Colonic mucosa (tissue), 4 donors: ENCODE measurements around the gene AMZ1. TPM values are rescaled to one million over a fixed set of nuclear protein-coding genes. Genes with fewer than 3 reads are reported as not detected.

Experiments used
- DNase-seq: peaks from one replicate; pipeline ENCODE4 v3.0.0-alpha.2; 2020
- H3K27ac ChIP-seq: fragments of 200-600 bp; one replicate; pipeline ENCODE4 v1.8.0; 2021
- H3K27me3 ChIP-seq: fragments of 200-600 bp; one replicate; pipeline ENCODE4 v1.8.0; 2021
- H3K36me3 ChIP-seq: fragments of 200-600 bp; one replicate; pipeline ENCODE4 v1.8.0; 2021
- H3K4me1 ChIP-seq: fragments of 200-600 bp; one replicate; pipeline ENCODE4 v1.8.0; 2021; ENCODE audit warnings: mild to moderate bottlenecking
- H3K4me3 ChIP-seq: fragments of 200-600 bp; one replicate; pipeline ENCODE4 v1.8.0; 2021
- H3K9ac ChIP-seq, 2 donors: one replicate each; pipeline ENCODE4 v1.7.0; 2013; ENCODE audit warnings: control low read depth in 2 of 2, low read depth in 2 of 2, low read length in 2 of 2
- H3K9me3 ChIP-seq: fragments of 200-600 bp; one replicate; pipeline ENCODE4 v1.8.0; 2021
- intact Hi-C: fragments of 100-400 bp; cut with DNase I; formaldehyde crosslinking; loops from one replicate; pipeline ENCODE4 v1.14.1; 2022
- total RNA-seq, 2 donors: library from RNA; stranded (reverse); fragmentation: NEBNext Ultra II Directional in 1 of 2; extraction: Animal tissue kit (Norgen Biotek cat#: 25700) in 1 of 2; gene quantifications; one replicate each; pipeline ENCODE4 v1.2.1, GENCODE V29; 2021
- TF ChIP-seq, protein P1 (sequence below): fragments of 200-600 bp; IDR thresholded peaks from one replicate; pipeline ENCODE4 v1.8.0; 2022; ENCODE audit warnings: antibody characterized with exemption, mild to moderate bottlenecking
- donor health status: healthy.
- donor health status: DM: no; HTN: no; CAD: no.
- donor health status: DM: no; HTN: no; CAD: no.

AMZ1 gene
- total RNA-seq, 2 donors from 2014 or later, result 0.08 TPM; not detected in 1

- Histone ChIP-seq H3K9ac (no peak overlapping the region), H3K4me3 (no peak overlapping the region), H3K36me3 (no peaks in the 10 kb centered on the region), H3K9me3 (no peaks in the 10 kb centered on the region), H3K27me3 (no peaks in the 10 kb centered on the region), H3K4me1 (no peaks in the 10 kb centered on the region), H3K27ac (no peak overlapping the region)
- TF ChIP-seq, protein P1, sequence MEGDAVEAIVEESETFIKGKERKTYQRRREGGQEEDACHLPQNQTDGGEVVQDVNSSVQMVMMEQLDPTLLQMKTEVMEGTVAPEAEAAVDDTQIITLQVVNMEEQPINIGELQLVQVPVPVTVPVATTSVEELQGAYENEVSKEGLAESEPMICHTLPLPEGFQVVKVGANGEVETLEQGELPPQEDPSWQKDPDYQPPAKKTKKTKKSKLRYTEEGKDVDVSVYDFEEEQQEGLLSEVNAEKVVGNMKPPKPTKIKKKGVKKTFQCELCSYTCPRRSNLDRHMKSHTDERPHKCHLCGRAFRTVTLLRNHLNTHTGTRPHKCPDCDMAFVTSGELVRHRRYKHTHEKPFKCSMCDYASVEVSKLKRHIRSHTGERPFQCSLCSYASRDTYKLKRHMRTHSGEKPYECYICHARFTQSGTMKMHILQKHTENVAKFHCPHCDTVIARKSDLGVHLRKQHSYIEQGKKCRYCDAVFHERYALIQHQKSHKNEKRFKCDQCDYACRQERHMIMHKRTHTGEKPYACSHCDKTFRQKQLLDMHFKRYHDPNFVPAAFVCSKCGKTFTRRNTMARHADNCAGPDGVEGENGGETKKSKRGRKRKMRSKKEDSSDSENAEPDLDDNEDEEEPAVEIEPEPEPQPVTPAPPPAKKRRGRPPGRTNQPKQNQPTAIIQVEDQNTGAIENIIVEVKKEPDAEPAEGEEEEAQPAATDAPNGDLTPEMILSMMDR, result no peak
- intact Hi-C loops, result no loop called here
- DNase-seq, result no peak
Measured at GRCh38 chr7:2645274-2645868, 42.6 kb upstream of the AMZ1 start.

- no peak overlapping the region for H3K4me3 ChIP-seq
- no peak overlapping the region for H3K9ac ChIP-seq
- no peaks in the 10 kb centered on the region for H3K9me3 ChIP-seq
- DNase-seq, result no peak
- H3K36me3 ChIP-seq, result no peaks in the 10 kb centered on the region
- H3K4me1 ChIP-seq, result no peaks in the 10 kb centered on the region
- TF ChIP-seq, protein P1, result no peak
- H3K27ac ChIP-seq, result no peak overlapping the region
- H3K27me3 ChIP-seq, result no peaks in the 10 kb centered on the region
- intact Hi-C loops, result no loop called here
Measured at GRCh38 chr7:2646336-2646679, 41.7 kb upstream of the AMZ1 start.

DNA sequence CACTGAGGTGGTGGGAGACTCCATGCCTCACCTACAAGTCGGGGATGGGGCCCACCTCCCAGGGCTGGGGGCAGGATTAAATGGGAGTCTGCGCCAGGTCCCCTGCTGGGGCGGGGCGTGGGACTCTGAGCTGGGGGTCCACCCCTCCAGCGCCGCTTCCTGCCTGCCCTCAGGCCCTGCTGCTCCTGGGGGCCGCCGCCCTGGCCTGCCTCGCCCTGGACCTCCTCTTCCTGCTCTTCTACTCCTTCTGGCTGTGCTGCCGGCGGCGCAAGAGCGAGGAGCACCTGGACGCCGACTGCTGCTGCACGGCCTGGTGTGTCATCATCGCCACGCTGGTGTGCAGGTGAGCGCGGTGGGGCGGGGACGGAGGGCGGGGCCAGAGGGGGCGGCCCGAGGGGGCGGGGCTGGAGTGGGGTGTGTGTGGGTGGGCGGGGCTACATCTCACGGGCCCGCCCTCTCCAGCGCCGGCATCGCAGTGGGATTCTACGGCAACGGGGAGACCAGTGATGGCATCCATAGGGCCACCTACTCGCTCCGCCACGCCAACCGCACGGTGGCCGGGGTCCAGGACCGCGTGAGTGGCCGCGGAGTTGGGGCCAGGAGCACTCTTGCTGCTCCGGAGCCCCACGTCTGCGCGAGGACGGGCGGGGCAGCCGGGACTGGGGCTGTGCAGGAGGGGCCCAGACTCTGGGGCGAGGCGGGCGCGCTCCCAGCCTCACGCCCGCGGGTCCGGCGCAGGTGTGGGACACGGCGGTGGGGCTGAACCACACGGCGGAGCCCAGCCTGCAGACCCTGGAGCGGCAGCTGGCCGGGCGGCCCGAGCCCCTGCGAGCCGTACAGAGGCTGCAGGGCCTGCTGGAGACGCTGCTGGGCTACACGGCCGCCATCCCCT, 41.1 kb upstream of the AMZ1 start:
- DNase-seq, result no peak
- Histone ChIP-seq H3K27ac (no peak overlapping the region), H3K9ac (no peak overlapping the region), H3K9me3 (no peaks in the 10 kb centered on the region), H3K4me3 (no peak overlapping the region), H3K27me3 (no peaks in the 10 kb centered on the region), H3K4me1 (no peaks in the 10 kb centered on the region), H3K36me3 (no peaks in the 10 kb centered on the region)
- TF ChIP-seq, protein P1, result no peak
- intact Hi-C loops, result no loop called here

GRCh38 chr7:2647594-2648172, 40.3 kb upstream of the AMZ1 start:
- H3K9ac ChIP-seq, result no peak overlapping the region
- no peaks in the 10 kb centered on the region for H3K36me3 ChIP-seq
- no peak overlapping the region for H3K27ac ChIP-seq
- H3K9me3 ChIP-seq, result no peaks in the 10 kb centered on the region
- no peaks in the 10 kb centered on the region for H3K4me1 ChIP-seq
- no peak for DNase-seq
- no peak overlapping the region for H3K4me3 ChIP-seq
- TF ChIP-seq, protein P1, result no peak
- no peaks in the 10 kb centered on the region for H3K27me3 ChIP-seq
- intact Hi-C loops, result no loop called here

GRCh38 chr7:2649139-2649838, 38.7 kb upstream of the AMZ1 start:
- Histone ChIP-seq H3K9me3 (no peaks in the 10 kb centered on the region), H3K27ac (no peak overlapping the region), H3K27me3 (no peaks in the 10 kb centered on the region), H3K9ac (no peak overlapping the region), H3K4me3 (no peak overlapping the region), H3K36me3 (no peaks in the 10 kb centered on the region), H3K4me1 (no peaks in the 10 kb centered on the region)
- DNase-seq, result no peak
- TF ChIP-seq, protein P1, result no peak
- intact Hi-C loops, result no loop called here
